ENCODE measurements around the gene SINHCAF.
"Not testable (repeated sequence)": the region's sequence is repeated elsewhere in the genome, so short reads cannot be mapped to it uniquely, and the experiment has no call there.

SINHCAF gene

GRCh38 chr12:31260840-31261239 lies 65.1 kb downstream of the SINHCAF start:
- WGBS = 73% methylated on average over 2 of the region's 2 CpGs

DNA sequence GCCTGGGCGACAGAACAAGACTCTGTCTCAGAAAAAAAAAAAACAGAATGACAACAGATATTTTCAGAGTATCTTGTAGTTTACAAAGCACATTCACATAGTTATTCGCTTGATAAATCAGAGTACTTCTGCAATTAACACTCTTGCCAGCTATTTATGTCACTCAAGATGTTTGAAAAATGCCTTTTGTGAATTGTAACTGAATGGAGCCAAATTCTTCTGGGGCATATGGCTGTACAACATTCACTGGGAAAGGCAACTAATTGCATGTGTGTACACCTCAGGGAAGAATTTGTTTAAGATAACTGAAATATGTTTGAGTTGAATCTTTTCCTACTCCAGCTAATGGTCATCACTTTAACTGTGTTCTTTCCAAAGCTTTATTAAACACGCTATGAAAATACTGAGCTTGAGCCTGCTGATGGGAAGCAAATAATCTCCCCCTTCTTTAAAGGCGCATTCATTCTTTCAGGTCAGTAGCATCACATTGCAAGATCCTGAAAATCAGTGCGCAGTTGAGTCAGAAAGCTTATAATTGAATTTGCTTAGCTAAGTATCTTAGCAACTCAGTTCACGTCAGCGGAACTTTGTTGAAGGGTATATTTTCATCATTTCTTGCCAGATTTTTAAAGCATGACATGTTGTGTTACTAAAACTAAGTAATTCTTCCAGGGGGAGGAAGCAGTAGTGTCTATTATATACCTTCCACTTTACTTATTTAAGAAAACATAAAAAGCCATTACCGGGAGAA lies 66.6 kb downstream of the SINHCAF start:
- Histone ChIP-seq H3K36me3 (ENCODE audit: insufficient read depth, low read length) (no peaks in the 10 kb centered on the region), H3K9ac (ENCODE audit: low read depth, low read length) (no peak overlapping the region), H3K27ac (ENCODE audit: low read depth, low read length) (no peak overlapping the region), H3K4me3 (ENCODE audit: low read length) (no peak overlapping the region), H3K9me3 (ENCODE audit: insufficient read depth, low read depth, low read length) (no peaks in the 10 kb centered on the region), H3K4me1 (ENCODE audit: insufficient read depth, low read length) (peaks cover 14% of the 10 kb centered on the region), H3K27me3 (ENCODE audit: insufficient read depth, low read length) (no peaks in the 10 kb centered on the region)
- 95% methylated on average over 8 of the region's 8 CpGs for WGBS

More at GRCh38 chr12:31260840-31261239, 65.1 kb downstream of the SINHCAF start:
- Histone ChIP-seq H3K27ac (ENCODE audit: low read depth, low read length) (no peak overlapping the region), H3K4me1 (ENCODE audit: insufficient read depth, low read length) (peaks cover 14% of the 10 kb centered on the region), H3K9me3 (ENCODE audit: insufficient read depth, low read depth, low read length) (no peaks in the 10 kb centered on the region), H3K9ac (ENCODE audit: low read depth, low read length) (no peak overlapping the region), H3K4me3 (ENCODE audit: low read length) (no peak overlapping the region), H3K36me3 (ENCODE audit: insufficient read depth, low read length) (no peaks in the 10 kb centered on the region), H3K27me3 (ENCODE audit: insufficient read depth, low read length) (no peaks in the 10 kb centered on the region)

DNA sequence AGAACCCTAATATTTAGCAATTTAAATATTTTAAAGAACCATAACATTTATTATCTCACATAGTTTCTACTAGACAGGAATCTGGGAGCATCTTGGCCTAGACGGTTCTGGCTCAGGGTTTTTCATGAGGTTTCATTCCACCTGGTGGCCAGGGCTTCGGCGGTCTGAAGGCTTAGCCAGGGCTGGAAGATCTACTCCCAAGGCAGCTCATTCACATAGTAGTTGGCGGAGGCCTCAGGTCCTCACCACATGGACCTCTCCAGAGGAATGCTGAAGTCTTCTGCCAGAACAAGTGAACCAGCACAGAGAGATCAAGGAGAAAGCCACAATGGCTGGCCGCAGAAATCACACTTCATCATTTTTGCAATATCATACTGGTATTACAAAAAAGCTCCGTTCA lies 68.2 kb downstream of the SINHCAF start:
- H3K4me1 ChIP-seq (ENCODE audit: insufficient read depth, low read length) = peaks cover 14% of the 10 kb centered on the region
- H3K9ac ChIP-seq (ENCODE audit: low read depth, low read length) = no peak overlapping the region
- no peaks in the 10 kb centered on the region for H3K9me3 ChIP-seq (ENCODE audit: insufficient read depth, low read depth, low read length)
- no peak overlapping the region for H3K27ac ChIP-seq (ENCODE audit: low read depth, low read length)
- no peak overlapping the region for H3K4me3 ChIP-seq (ENCODE audit: low read length)
- no peaks in the 10 kb centered on the region for H3K27me3 ChIP-seq (ENCODE audit: insufficient read depth, low read length)
- no peaks in the 10 kb centered on the region for H3K36me3 ChIP-seq (ENCODE audit: insufficient read depth, low read length)
- WGBS = 75% methylated on average over 6 of the region's 6 CpGs

DNA sequence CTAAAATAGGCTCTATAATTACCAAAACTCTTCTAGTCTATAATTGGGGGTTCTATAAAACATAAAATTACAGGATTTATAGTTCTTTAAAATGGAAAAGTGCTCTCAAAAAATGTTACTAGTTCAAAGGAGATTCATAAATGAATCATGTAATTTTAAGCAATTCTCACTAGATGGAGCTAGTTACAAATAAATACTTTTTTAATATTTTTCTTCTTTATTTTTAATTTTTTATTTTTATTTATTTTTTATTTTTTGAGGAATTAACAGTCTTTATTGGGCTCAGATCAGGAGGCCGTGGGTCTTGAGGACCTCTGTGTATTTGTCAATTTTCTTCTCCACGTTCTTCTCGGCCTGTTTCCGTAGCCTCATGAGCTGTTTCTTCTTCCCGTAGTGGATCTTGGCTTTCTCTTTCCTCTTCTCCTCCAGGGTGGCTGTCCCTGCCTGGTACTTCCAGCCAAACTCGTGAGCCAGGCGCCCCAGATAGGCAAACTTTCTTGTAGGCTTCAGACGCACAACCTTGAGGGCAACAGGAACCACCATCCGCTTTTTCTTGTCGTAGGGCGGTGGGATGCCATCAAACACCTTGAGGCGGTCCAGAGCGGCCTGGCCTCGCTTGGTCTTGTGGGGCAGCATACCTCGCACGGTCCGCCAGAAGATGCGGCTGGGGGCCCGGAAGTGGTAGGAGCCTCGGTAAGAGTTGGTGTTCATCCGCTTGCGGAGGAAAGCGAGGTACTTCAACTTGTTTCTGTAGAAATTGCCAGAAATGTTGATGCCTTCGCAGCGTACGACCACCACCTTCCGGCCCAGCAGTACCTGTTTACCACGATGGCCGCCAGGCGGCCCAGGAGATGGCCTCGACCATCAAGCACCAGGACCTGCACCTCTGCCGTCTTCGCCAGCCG lies 74.0 kb downstream of the SINHCAF start:
- not testable (repeated sequence) for H3K27me3 ChIP-seq (ENCODE audit: insufficient read depth, low read length); H3K9ac ChIP-seq (ENCODE audit: low read depth, low read length); H3K9me3 ChIP-seq (ENCODE audit: insufficient read depth, low read depth, low read length); H3K36me3 ChIP-seq (ENCODE audit: insufficient read depth, low read length); H3K27ac ChIP-seq (ENCODE audit: low read depth, low read length); H3K4me3 ChIP-seq (ENCODE audit: low read length); H3K4me1 ChIP-seq (ENCODE audit: insufficient read depth, low read length)
- 92% methylated on average over 34 of the region's 34 CpGs for WGBS

DNA sequence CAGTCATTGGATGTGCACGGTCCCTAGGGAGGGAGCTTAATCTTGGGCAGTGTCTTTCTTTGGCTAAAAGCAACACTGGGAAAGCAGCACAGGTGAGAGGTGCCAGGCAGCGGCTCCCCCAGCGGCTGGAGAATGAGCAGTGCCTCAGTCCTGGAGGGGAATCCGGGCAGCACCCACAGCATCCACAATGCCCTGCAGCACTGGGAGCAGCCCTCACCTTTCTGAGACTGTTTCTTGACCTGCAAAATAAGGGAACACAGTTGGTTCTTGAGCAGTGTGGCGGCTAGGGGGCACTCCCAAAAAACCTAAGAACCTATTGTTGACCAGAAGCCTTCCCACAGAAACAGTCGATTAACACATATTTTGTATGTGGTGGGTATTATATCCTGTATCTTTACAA lies 75.8 kb downstream of the SINHCAF start:
- Histone ChIP-seq H3K9ac (ENCODE audit: low read depth, low read length) (no peak overlapping the region), H3K27me3 (ENCODE audit: insufficient read depth, low read length) (no peaks in the 10 kb centered on the region), H3K4me3 (ENCODE audit: low read length) (no peak overlapping the region), H3K9me3 (ENCODE audit: insufficient read depth, low read depth, low read length) (no peaks in the 10 kb centered on the region), H3K27ac (ENCODE audit: low read depth, low read length) (no peak overlapping the region), H3K36me3 (ENCODE audit: insufficient read depth, low read length) (no peaks in the 10 kb centered on the region), H3K4me1 (ENCODE audit: insufficient read depth, low read length) (no peaks in the 10 kb centered on the region)
- WGBS = 82% methylated on average over 5 of the region's 6 CpGs

DNA sequence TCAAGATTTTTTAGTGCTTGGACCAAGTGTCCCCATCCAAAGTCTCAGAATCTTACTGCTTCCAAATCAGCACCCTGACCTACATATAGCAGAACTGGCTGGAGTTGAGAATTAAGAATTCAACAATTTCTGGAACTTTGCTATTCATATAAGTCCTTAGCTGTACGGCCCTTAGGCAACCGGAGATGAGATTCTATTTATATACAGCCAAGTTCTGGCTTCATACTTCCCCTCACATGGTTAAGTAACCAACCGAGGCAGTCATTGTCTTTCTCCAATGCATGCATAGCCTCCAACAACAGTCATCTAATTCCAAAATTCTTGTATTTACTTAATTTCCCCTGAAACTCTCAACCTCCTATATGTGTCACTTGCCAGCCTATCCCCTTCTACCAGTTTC lies 76.6 kb downstream of the SINHCAF start:
- no peaks in the 10 kb centered on the region for H3K4me1 ChIP-seq (ENCODE audit: insufficient read depth, low read length)
- H3K9me3 ChIP-seq (ENCODE audit: insufficient read depth, low read depth, low read length) = no peaks in the 10 kb centered on the region
- WGBS = 89% methylated on average over 3 of the region's 3 CpGs
- no peak overlapping the region for H3K9ac ChIP-seq (ENCODE audit: low read depth, low read length)
- no peaks in the 10 kb centered on the region for H3K36me3 ChIP-seq (ENCODE audit: insufficient read depth, low read length)
- H3K27ac ChIP-seq (ENCODE audit: low read depth, low read length) = no peak overlapping the region
- no peak overlapping the region for H3K4me3 ChIP-seq (ENCODE audit: low read length)
- no peaks in the 10 kb centered on the region for H3K27me3 ChIP-seq (ENCODE audit: insufficient read depth, low read length)

DNA sequence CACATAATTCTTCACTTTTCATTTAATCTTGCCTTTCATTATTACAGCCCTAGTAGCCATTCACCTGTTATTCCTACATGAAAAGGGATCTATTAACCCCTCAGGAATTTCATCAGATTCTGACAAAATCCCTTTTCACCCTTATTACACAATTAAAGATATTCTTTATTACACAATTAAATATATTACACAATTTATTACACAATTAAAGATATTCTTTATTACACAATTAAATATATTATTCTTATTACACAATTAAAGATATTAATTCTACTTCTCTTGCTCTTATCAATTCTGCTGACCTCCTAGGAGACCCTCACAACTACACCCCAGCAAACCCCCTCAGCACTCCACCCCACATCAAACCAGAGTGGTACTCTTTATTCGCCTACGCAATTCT lies 77.1 kb downstream of the SINHCAF start:
- 96% methylated on average over 2 of the region's 2 CpGs for WGBS
- Histone ChIP-seq H3K4me3 (ENCODE audit: low read length) (no peak overlapping the region), H3K27me3 (ENCODE audit: insufficient read depth, low read length) (no peaks in the 10 kb centered on the region), H3K27ac (ENCODE audit: low read depth, low read length) (no peak overlapping the region), H3K36me3 (ENCODE audit: insufficient read depth, low read length) (no peaks in the 10 kb centered on the region), H3K9ac (ENCODE audit: low read depth, low read length) (no peak overlapping the region), H3K9me3 (ENCODE audit: insufficient read depth, low read depth, low read length) (no peaks in the 10 kb centered on the region), H3K4me1 (ENCODE audit: insufficient read depth, low read length) (no peaks in the 10 kb centered on the region)

DNA sequence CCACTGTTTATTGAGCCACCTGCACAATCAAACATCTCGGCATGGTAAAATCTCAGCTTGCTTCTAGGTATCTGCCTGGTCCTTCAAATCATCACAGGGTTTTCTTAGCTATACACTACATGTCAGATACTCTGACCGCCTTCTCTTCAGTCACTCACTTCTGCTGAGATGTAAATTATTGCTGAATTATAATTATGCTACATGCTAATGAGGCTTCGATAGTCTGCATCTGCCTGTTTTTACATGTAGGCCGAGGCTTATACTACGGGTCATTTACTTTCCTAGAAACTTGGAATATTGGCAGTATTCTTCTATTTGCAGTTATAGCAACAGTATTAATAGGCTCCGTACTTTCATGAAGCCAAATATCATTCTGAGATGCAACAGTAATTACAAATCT lies 77.6 kb downstream of the SINHCAF start:
- no peaks in the 10 kb centered on the region for H3K9me3 ChIP-seq (ENCODE audit: insufficient read depth, low read depth, low read length)
- H3K27ac ChIP-seq (ENCODE audit: low read depth, low read length) = no peak overlapping the region
- WGBS = 83% methylated on average over 6 of the region's 6 CpGs

GRCh38 chr12:31246470-31246850 lies 79.5 kb downstream of the SINHCAF start:
- no peaks in the 10 kb centered on the region for H3K36me3 ChIP-seq (ENCODE audit: insufficient read depth, low read length)
- no peaks in the 10 kb centered on the region for H3K4me1 ChIP-seq (ENCODE audit: insufficient read depth, low read length)
- H3K9ac ChIP-seq (ENCODE audit: low read depth, low read length) = no peak overlapping the region
- no peak overlapping the region for H3K27ac ChIP-seq (ENCODE audit: low read depth, low read length)
- H3K9me3 ChIP-seq (ENCODE audit: insufficient read depth, low read depth, low read length) = no peaks in the 10 kb centered on the region
- WGBS = 78% methylated on average over 10 of the region's 10 CpGs
- H3K27me3 ChIP-seq (ENCODE audit: insufficient read depth, low read length) = no peaks in the 10 kb centered on the region
- H3K4me3 ChIP-seq (ENCODE audit: low read length) = no peak overlapping the region

More for the DNA sequence above, 77.6 kb downstream of the SINHCAF start:
- Histone ChIP-seq H3K27me3 (ENCODE audit: insufficient read depth, low read length) (no peaks in the 10 kb centered on the region), H3K36me3 (ENCODE audit: insufficient read depth, low read length) (no peaks in the 10 kb centered on the region), H3K4me1 (ENCODE audit: insufficient read depth, low read length) (no peaks in the 10 kb centered on the region), H3K9ac (ENCODE audit: low read depth, low read length) (no peak overlapping the region), H3K4me3 (ENCODE audit: low read length) (no peak overlapping the region)

GRCh38 chr12:31245822-31246469 lies 80.0 kb downstream of the SINHCAF start:
- no peak overlapping the region for H3K27ac ChIP-seq (ENCODE audit: low read depth, low read length)

GRCh38 chr12:31242418-31242817 lies 83.5 kb downstream of the SINHCAF start:
- H3K4me3 ChIP-seq (ENCODE audit: low read length); H3K4me1 ChIP-seq (ENCODE audit: insufficient read depth, low read length); H3K9ac ChIP-seq (ENCODE audit: low read depth, low read length); H3K27ac ChIP-seq (ENCODE audit: low read depth, low read length); H3K27me3 ChIP-seq (ENCODE audit: insufficient read depth, low read length); H3K36me3 ChIP-seq (ENCODE audit: insufficient read depth, low read length); H3K9me3 ChIP-seq (ENCODE audit: insufficient read depth, low read depth, low read length): not testable (repeated sequence)
- WGBS = 86% methylated on average over 10 of the region's 10 CpGs

More at GRCh38 chr12:31245822-31246469, 80.0 kb downstream of the SINHCAF start:
- 74% methylated on average over 15 of the region's 15 CpGs for WGBS
- Histone ChIP-seq H3K36me3 (ENCODE audit: insufficient read depth, low read length) (no peaks in the 10 kb centered on the region), H3K9me3 (ENCODE audit: insufficient read depth, low read depth, low read length) (no peaks in the 10 kb centered on the region), H3K9ac (ENCODE audit: low read depth, low read length) (no peak overlapping the region), H3K4me3 (ENCODE audit: low read length) (no peak overlapping the region), H3K4me1 (ENCODE audit: insufficient read depth, low read length) (no peaks in the 10 kb centered on the region), H3K27me3 (ENCODE audit: insufficient read depth, low read length) (no peaks in the 10 kb centered on the region)

Data from HUES64 (cell line).